CD14-positive monocyte (primary cell): ENCODE measurements around the gene SMPD2. TPM values are rescaled to one million over a fixed set of nuclear protein-coding genes. Genes with fewer than 3 reads are reported as not detected.

ENCODE experiments used
- DNase-seq, 3 donors: peaks; one replicate each; pipeline ENCODE4 v3.0.0-alpha.2; 2011 to 2022
- H2AFZ ChIP-seq: 2 replicates; pipeline ENCODE4 v1.6.0; 2012; ENCODE audit warnings: mild to moderate bottlenecking, low read depth, low read length, inconsistent platforms; ENCODE audit not compliant: insufficient read depth, poor library complexity, severe bottlenecking
- H3K27ac ChIP-seq, 2 donors: 1 replicate in 1 of 2; 2 replicates in 1 of 2; pipeline ENCODE4 v1.5.1; 2012 to 2013; ENCODE audit warnings: low read length in 2 of 2, control low read depth in 1 of 2, inconsistent platforms in 1 of 2, low read depth in 1 of 2, mild to moderate bottlenecking in 1 of 2
- H3K27me3 ChIP-seq, 2 donors: one replicate each; pipeline versions ENCODE4 v1.6.0 to v1.6.1; 2011 to 2013; ENCODE audit warnings: low read length in 2 of 2; ENCODE audit not compliant: control insufficient read depth in 2 of 2, insufficient read depth in 2 of 2
- H3K36me3 ChIP-seq, 2 donors: replicated peaks in 1 of 2; 1 replicate in 1 of 2; 2 replicates in 1 of 2; pipeline versions ENCODE4 v1.5.1 to v1.6.1; 2012 to 2013; ENCODE audit warnings: low read length in 2 of 2, control low read depth in 1 of 2, inconsistent platforms in 1 of 2, mild to moderate bottlenecking in 1 of 2; ENCODE audit not compliant: insufficient read depth in 2 of 2, control insufficient read depth in 1 of 2
- H3K4me1 ChIP-seq, 2 donors: 1 replicate in 1 of 2; 2 replicates in 1 of 2; pipeline versions ENCODE4 v1.5.1 to v1.6.1; 2012 to 2013; ENCODE audit warnings: low read length in 2 of 2, control low read depth in 1 of 2, inconsistent platforms in 1 of 2, mild to moderate bottlenecking in 1 of 2, moderate library complexity in 1 of 2; ENCODE audit not compliant: insufficient read depth in 2 of 2, control insufficient read depth in 1 of 2
- H3K4me2 ChIP-seq: replicated peaks from 2 replicates; pipeline ENCODE3; 2012; ENCODE audit warnings: low read length, moderate library complexity, mild to moderate bottlenecking; ENCODE audit not compliant: poor library complexity, severe bottlenecking; ENCODE audit errors: extremely low read depth
- H3K4me3 ChIP-seq, 3 experiments: fragments of 200-600 bp in 1 of 3; sonication (generic) in 1 of 3; replicated peaks in 1 of 3; 1 replicate in 2 of 3; 2 replicates in 1 of 3; pipeline ENCODE4 v1.5.1; 2011 to 2013; ENCODE audit warnings: low read length in 3 of 3, mild to moderate bottlenecking in 3 of 3, control low read depth in 2 of 3, low read depth in 2 of 3, inconsistent platforms in 1 of 3, moderate library complexity in 1 of 3
- H3K79me2 ChIP-seq: 2 replicates; pipeline ENCODE4 v1.6.0; 2012; ENCODE audit warnings: mild to moderate bottlenecking, control low read depth, inconsistent platforms, low read length, moderate library complexity; ENCODE audit not compliant: insufficient read depth
- H3K9ac ChIP-seq: 2 replicates; pipeline ENCODE4 v1.6.0; 2017; ENCODE audit warnings: low read length, mild to moderate bottlenecking; ENCODE audit not compliant: insufficient read depth, poor library complexity, severe bottlenecking
- H3K9me3 ChIP-seq, 2 donors: replicated peaks in 1 of 2; 1 replicate in 1 of 2; 2 replicates in 1 of 2; pipeline versions ENCODE4 v1.5.1 to v1.6.1; 2012 to 2013; ENCODE audit warnings: low read length in 2 of 2, control low read depth in 1 of 2; ENCODE audit not compliant: control insufficient read depth in 1 of 2, insufficient read depth in 1 of 2
- H4K20me1 ChIP-seq: 2 replicates; pipeline ENCODE4 v1.6.0; 2012; ENCODE audit warnings: mild to moderate bottlenecking, low read length, control low read depth, moderate library complexity; ENCODE audit not compliant: insufficient read depth
- H3K27ac Mint-ChIP-seq, 7 donors: one replicate each; pipeline ENCODE4 v1.8.0; 2020; ENCODE audit warnings: mild to moderate bottlenecking in 7 of 7, mixed read lengths in 7 of 7, moderate library complexity in 6 of 7, inconsistent platforms in 2 of 7
- H3K27me3 Mint-ChIP-seq, 3 donors: one replicate each; pipeline ENCODE4 v1.8.0; 2021 to 2022; ENCODE audit warnings: low read depth in 3 of 3, mild to moderate bottlenecking in 3 of 3, mixed read lengths in 3 of 3, moderate library complexity in 3 of 3, inconsistent platforms in 1 of 3
- H3K36me3 Mint-ChIP-seq, 2 donors: one replicate each; pipeline ENCODE4 v1.8.0; 2020; ENCODE audit warnings: mixed read lengths in 2 of 2, inconsistent platforms in 1 of 2, mild to moderate bottlenecking in 1 of 2
- H3K4me1 Mint-ChIP-seq: one replicate; pipeline ENCODE4 v1.8.0; 2020; ENCODE audit warnings: mild to moderate bottlenecking, mixed read lengths
- H3K4me3 Mint-ChIP-seq, 2 donors: one replicate each; pipeline ENCODE4 v1.8.0; 2020; ENCODE audit warnings: mild to moderate bottlenecking in 2 of 2, mixed read lengths in 2 of 2, moderate library complexity in 1 of 2
- H3K9me3 Mint-ChIP-seq, 7 donors: one replicate each; pipeline ENCODE4 v1.8.0; 2020 to 2022; ENCODE audit warnings: mixed read lengths in 7 of 7, mild to moderate bottlenecking in 6 of 7, moderate library complexity in 6 of 7, inconsistent platforms in 2 of 7
- WGBS: methylation state at CpG from one replicate; pipeline ENCODE4 v1.1.5; 2013; ENCODE audit warnings: missing lambda C conversion rate; ENCODE audit not compliant: insufficient coverage; 5-methylcytosine and 5-hydroxymethylcytosine counted together
- intact Hi-C, 2 donors: fragments of 100-400 bp; cut with micrococcal nuclease; formaldehyde crosslinking; loops; one replicate each; pipeline versions ENCODE4 v1.15.0 to v1.15.1; 2023
- polyA plus RNA-seq, 3 donors: library from polyadenylated mRNA; depleted of rRNA in 1 of 3; unstranded in 2 of 3; stranded (reverse) in 1 of 3; fragments of 300-500 nt in 2 of 3; fragments of >200 nt in 1 of 3; fragmentation: Illumina TruSeq in 2 of 3; gene quantifications; 1 replicate in 2 of 3; 2 replicates in 1 of 3; pipeline ENCODE4 v1.2.3, GENCODE V29; 2012 to 2021
- TF ChIP-seq, protein P1 (sequence below): fragments of 200-600 bp; IDR thresholded peaks from one replicate; pipeline ENCODE4 v1.8.0; 2022; ENCODE audit warnings: antibody characterized with exemption, mild to moderate bottlenecking

Gene SMPD2
- polyA plus RNA-seq, 3 donors: 9.5 to 14.3 (median 12.3) TPM

GRCh38 chr6:109480993-109481480, 40.5 kb downstream of the SMPD2 start:
- WGBS: 98% methylated on average over 7 of the region's 7 CpGs
- Histone ChIP-seq H2AFZ (no peak overlapping the region), H3K9ac (no peak overlapping the region), H3K4me1 (peaks cover 35 to 47% of the 10 kb centered on the region in 2 donors), H4K20me1 (peaks cover 28% of the 10 kb centered on the region), H3K79me2 (peaks cover 63% of the 10 kb centered on the region), H3K4me2 (no peak overlapping the region), H3K36me3 (peaks cover 16 to 43% of the 10 kb centered on the region in 2 donors), H3K4me3 (no peak overlapping the region), H3K27ac (no peak overlapping the region), H3K27me3 (no peaks in the 10 kb centered on the region), H3K9me3 (no peaks in the 10 kb centered on the region)
- peak overlapping the region; percentile 2 to 18 for H3K4me3 Mint-ChIP-seq
- TF ChIP-seq, protein P1, sequence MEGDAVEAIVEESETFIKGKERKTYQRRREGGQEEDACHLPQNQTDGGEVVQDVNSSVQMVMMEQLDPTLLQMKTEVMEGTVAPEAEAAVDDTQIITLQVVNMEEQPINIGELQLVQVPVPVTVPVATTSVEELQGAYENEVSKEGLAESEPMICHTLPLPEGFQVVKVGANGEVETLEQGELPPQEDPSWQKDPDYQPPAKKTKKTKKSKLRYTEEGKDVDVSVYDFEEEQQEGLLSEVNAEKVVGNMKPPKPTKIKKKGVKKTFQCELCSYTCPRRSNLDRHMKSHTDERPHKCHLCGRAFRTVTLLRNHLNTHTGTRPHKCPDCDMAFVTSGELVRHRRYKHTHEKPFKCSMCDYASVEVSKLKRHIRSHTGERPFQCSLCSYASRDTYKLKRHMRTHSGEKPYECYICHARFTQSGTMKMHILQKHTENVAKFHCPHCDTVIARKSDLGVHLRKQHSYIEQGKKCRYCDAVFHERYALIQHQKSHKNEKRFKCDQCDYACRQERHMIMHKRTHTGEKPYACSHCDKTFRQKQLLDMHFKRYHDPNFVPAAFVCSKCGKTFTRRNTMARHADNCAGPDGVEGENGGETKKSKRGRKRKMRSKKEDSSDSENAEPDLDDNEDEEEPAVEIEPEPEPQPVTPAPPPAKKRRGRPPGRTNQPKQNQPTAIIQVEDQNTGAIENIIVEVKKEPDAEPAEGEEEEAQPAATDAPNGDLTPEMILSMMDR: no peak
- H3K27ac Mint-ChIP-seq: no peak overlapping the region
- intact Hi-C loops: loop anchor here (5.0 kb wide), 2 partner anchors 39 to 41 kb away; partner anchors contain the start of genes PPIL6 (in 2 of the 2) and SMPD2 (in 2 of the 2)
- peaks cover 51% of the 10 kb centered on the region for H3K4me1 Mint-ChIP-seq
- H3K9me3 Mint-ChIP-seq: no peaks in the 10 kb centered on the region
- H3K27me3 Mint-ChIP-seq: peaks cover 0 to 7% (median 4%) of the 10 kb centered on the region in 3 donors
- H3K36me3 Mint-ChIP-seq: peaks cover 42 to 44% of the 10 kb centered on the region in 2 donors
- DNase-seq: no peak

- peaks cover 35 to 47% of the 10 kb centered on the region in 2 donors for H3K4me1 ChIP-seq
These were observed 42.6 kb downstream of the SMPD2 start, which contains the start of gene ZBTB24 for GRCh38 chr6:109482905-109483734. Gene ZBTB24 (minus strand): TSS chr6:109483219. CDS start chr6:109482026, 1,193 bp downstream.

More at GRCh38 chr6:109482905-109483734, 42.6 kb downstream of the SMPD2 start, which contains the start of gene ZBTB24:
- peaks cover 46% of the 10 kb centered on the region for H3K79me2 ChIP-seq
- H3K4me3 ChIP-seq: peak within 1 kb of the TSS; percentile 49 to 96 (median 94)
- H3K27ac Mint-ChIP-seq: peak within 1 kb of the TSS; percentile 83 to 89 (median 88)
- no peaks in the 10 kb centered on the region for H3K9me3 Mint-ChIP-seq
- under 1% methylated on average over 41 of the region's 97 CpGs for WGBS
- TF ChIP-seq, protein P1: no peak
- peaks cover 7 to 22% of the 10 kb centered on the region in 2 donors for H3K36me3 ChIP-seq
- H3K27me3 Mint-ChIP-seq: peaks cover 1 to 9% (median 4%) of the 10 kb centered on the region in 3 donors
- no peaks in the 10 kb centered on the region for H3K9me3 ChIP-seq
- H3K4me2 ChIP-seq: peak within 1 kb of the TSS; percentile 88
- intact Hi-C loops: loop anchor here (2.0 to 5.0 kb wide), 3 partner anchors 28 to 41 kb away; partner anchors contain the start of genes PPIL6 (in 2 of the 2), SMPD2 (in 2 of the 2) and MICAL1 (in 1 of the 2)
- peaks cover 28 to 29% of the 10 kb centered on the region in 2 donors for H3K36me3 Mint-ChIP-seq
- peak within 1 kb of the TSS; percentile 90 for H3K9ac ChIP-seq
- H3K4me3 Mint-ChIP-seq: peak within 1 kb of the TSS; percentile 79 to 92
- H3K4me1 Mint-ChIP-seq: peaks cover 44% of the 10 kb centered on the region
- H3K27me3 ChIP-seq: no peaks in the 10 kb centered on the region
- peak within 1 kb of the TSS; percentile 12 to 91 for H3K27ac ChIP-seq
- DNase-seq: peak; percentile 89 to 94 (median 90)
- peak within 1 kb of the TSS; percentile 84 for H2AFZ ChIP-seq
- peaks cover 10% of the 10 kb centered on the region for H4K20me1 ChIP-seq
